ENCODE results near the gene FXYD1. TPM values are rescaled to one million over a fixed set of nuclear protein-coding genes. Genes with fewer than 3 reads are reported as not detected.

Gene FXYD1
- total RNA-seq, 1 donor from 2014 or later = not detected

DNA sequence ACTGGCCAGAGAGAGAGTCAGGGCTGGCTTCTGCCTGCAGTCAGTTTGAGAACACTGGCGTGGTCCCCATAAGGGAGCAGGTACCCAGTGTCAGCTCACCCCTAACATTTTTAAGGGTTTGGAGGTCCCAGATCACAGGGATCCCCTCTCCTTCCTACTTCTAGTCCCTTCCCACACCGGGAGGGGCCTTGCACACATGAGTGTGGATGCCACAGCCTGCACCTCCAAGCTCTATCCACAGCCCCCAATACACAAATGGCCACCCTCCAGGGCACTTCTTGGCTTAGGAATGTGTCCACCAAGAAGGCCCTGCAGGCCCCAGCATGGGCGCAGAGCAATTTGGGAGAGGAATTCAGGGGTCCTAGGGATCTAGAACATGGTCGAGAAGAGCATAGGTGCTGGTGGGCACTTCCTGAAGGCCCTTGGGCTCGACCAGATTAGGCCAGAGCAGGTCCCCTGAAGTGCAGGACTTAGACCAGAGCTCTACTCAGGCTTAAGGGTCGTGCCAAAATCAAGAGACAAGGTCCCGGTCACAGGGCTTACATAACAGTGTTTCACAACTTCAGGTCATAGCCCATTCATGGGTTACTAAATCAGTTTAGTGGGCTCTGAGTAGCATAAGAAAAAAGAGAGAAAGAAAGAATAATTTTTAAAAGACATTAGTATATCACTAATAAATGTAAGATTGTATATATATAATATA, 31.9 kb downstream of the FXYD1 start:
- Histone ChIP-seq H2AFZ (replicated peaks) (no peak overlapping the region), H3K9me3 (ENCODE audit: low read depth) (no peaks in the 10 kb centered on the region), H3K27me3 (no peaks in the 10 kb centered on the region), H3K79me2 (ENCODE audit: low read depth) (no peaks in the 10 kb centered on the region), H3K4me3 (no peak overlapping the region), H3K27ac (no peak overlapping the region), H4K20me1 (ENCODE audit: low read depth) (no peaks in the 10 kb centered on the region), H3K9ac (no peak overlapping the region), H3K4me2 (no peak overlapping the region), H3K4me1 (no peaks in the 10 kb centered on the region), H3F3A (ENCODE audit: low read depth) (no peaks in the 10 kb centered on the region), H3K36me3 (no peaks in the 10 kb centered on the region)
- TF ChIP-seq CTCF (IDR thresholded peaks at IDR 0.05) (no peak), EZH2phosphoT487 (IDR thresholded peaks at IDR 0.05) (no peak), EZH2 (IDR thresholded peaks at IDR 0.05) (no peak)
- no peaks in the 10 kb centered on the region for H3K36me3 Mint-ChIP-seq
- no peak overlapping the region for H3K4me3 Mint-ChIP-seq
- no peaks in the 10 kb centered on the region for H3K4me1 Mint-ChIP-seq
- DNase-seq (ENCODE audit: low spot score) = no peak
- H3K9me3 Mint-ChIP-seq = peaks cover 13% of the 10 kb centered on the region
- H3K27me3 Mint-ChIP-seq (ENCODE audit: insufficient read depth, low read depth) = peaks cover 8% of the 10 kb centered on the region
- H3K27ac Mint-ChIP-seq = no peak overlapping the region

DNA sequence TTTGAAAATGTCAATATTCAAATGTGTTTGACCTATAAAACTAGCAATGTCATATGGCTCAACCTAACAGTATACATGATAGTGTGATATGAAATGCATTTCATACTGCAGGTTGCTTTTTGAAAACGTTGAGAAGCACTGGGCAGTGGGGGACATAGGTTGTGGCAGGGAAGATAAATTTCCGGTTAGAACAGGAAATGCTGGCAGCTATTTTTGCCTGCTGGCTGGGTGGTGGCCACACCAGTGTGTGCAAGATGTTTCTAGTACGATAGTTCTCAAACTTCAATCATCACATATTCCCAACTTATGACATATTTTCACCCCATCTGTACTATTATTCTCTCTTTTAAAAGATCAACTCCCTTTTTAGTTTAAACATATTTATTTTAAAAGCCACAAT, 33.1 kb downstream of the FXYD1 start:
- no peak for TF ChIP-seq EZH2phosphoT487 (IDR thresholded peaks at IDR 0.05)
- TF ChIP-seq CTCF (IDR thresholded peaks at IDR 0.05) = no peak
- TF ChIP-seq EZH2 (IDR thresholded peaks at IDR 0.05) = no peak
- H3K79me2 ChIP-seq (ENCODE audit: low read depth) = no peaks in the 10 kb centered on the region

GRCh38 chr19:35174226-35174625, 35.6 kb downstream of the FXYD1 start:
- Mint-ChIP-seq H3K9me3 (peaks cover 13% of the 10 kb centered on the region), H3K27me3 (ENCODE audit: insufficient read depth, low read depth) (peaks cover 5% of the 10 kb centered on the region), H3K27ac (no peak overlapping the region), H3K4me3 (no peak overlapping the region), H3K36me3 (no peaks in the 10 kb centered on the region), H3K4me1 (peaks cover 4% of the 10 kb centered on the region)
- no peaks in the 10 kb centered on the region for H3F3A ChIP-seq (ENCODE audit: low read depth)
- no peaks in the 10 kb centered on the region for H3K9me3 ChIP-seq (ENCODE audit: low read depth)
- no peak overlapping the region for H3K4me3 ChIP-seq
- no peaks in the 10 kb centered on the region for H4K20me1 ChIP-seq (ENCODE audit: low read depth)
- TF ChIP-seq EZH2 (IDR thresholded peaks at IDR 0.05) (no peak), CTCF (IDR thresholded peaks at IDR 0.05) (no peak), EZH2phosphoT487 (IDR thresholded peaks at IDR 0.05) (no peak)
- no peaks in the 10 kb centered on the region for H3K36me3 ChIP-seq
- no peaks in the 10 kb centered on the region for H3K79me2 ChIP-seq (ENCODE audit: low read depth)
- H3K27ac ChIP-seq = no peak overlapping the region
- H2AFZ ChIP-seq (replicated peaks) = no peak overlapping the region
- H3K27me3 ChIP-seq = no peaks in the 10 kb centered on the region
- no peak overlapping the region for H3K9ac ChIP-seq
- H3K4me1 ChIP-seq = no peaks in the 10 kb centered on the region
- DNase-seq (ENCODE audit: low spot score) = no peak
- no peak overlapping the region for H3K4me2 ChIP-seq

More for the DNA sequence above, 33.1 kb downstream of the FXYD1 start:
- no peak overlapping the region for H3K4me3 ChIP-seq
- Mint-ChIP-seq H3K4me3 (no peak overlapping the region), H3K4me1 (peaks cover 4% of the 10 kb centered on the region), H3K36me3 (no peaks in the 10 kb centered on the region), H3K27ac (no peak overlapping the region), H3K27me3 (ENCODE audit: insufficient read depth, low read depth) (peaks cover 4% of the 10 kb centered on the region), H3K9me3 (peaks cover 9% of the 10 kb centered on the region)
- H3K27ac ChIP-seq = no peak overlapping the region
- no peaks in the 10 kb centered on the region for H3K4me1 ChIP-seq
- no peak overlapping the region for H3K9ac ChIP-seq
- H3K4me2 ChIP-seq = no peak overlapping the region
- no peaks in the 10 kb centered on the region for H3K27me3 ChIP-seq
- no peaks in the 10 kb centered on the region for H4K20me1 ChIP-seq (ENCODE audit: low read depth)
- H2AFZ ChIP-seq (replicated peaks) = no peak overlapping the region
- no peaks in the 10 kb centered on the region for H3K9me3 ChIP-seq (ENCODE audit: low read depth)
- no peaks in the 10 kb centered on the region for H3F3A ChIP-seq (ENCODE audit: low read depth)
- no peaks in the 10 kb centered on the region for H3K36me3 ChIP-seq
- DNase-seq (ENCODE audit: low spot score) = no peak

Measured in neural progenitor cell (in vitro differentiated cells).